Myocyte (in vitro differentiated cells): ENCODE results near the gene NOL11. TPM values are rescaled to one million over a fixed set of nuclear protein-coding genes. Genes with fewer than 3 reads are reported as not detected.
"Not testable (repeated sequence)": the region's sequence is repeated elsewhere in the genome, so short reads cannot be mapped to it uniquely, and the experiment has no call there.

Experiments used
- DNase-seq: peaks from one replicate; pipeline ENCODE4 v3.0.0-alpha.2; 2012; ENCODE audit warnings: low read depth
- polyA plus RNA-seq: library from polyadenylated mRNA; unstranded; fragments of >200 nt; gene quantifications from one replicate; pipeline ENCODE4 v1.2.1, GENCODE V29; 2012; ENCODE audit warnings: missing spikeins
- total RNA-seq: library from RNA; depleted of rRNA; stranded (reverse); fragments of >200 nt; gene quantifications from 2 replicates; pipeline ENCODE4 v1.2.3, GENCODE V29; 2014

Gene NOL11
- total RNA-seq, result 51.8 and 54.4 TPM in 2 replicates
- 16.4 TPM for polyA plus RNA-seq

- peak; percentile 99 for DNase-seq
Observed at GRCh38 chr17:67717624-67718324, at the start of gene NOL11. TSS of gene NOL11 (plus strand) at chr17:67717936. CDS start at chr17:67717948, 12 bp downstream.

- no peak for DNase-seq
Observed at GRCh38 chr17:67671493-67671892, 46.2 kb upstream of the NOL11 start.

- DNase-seq, result no peak
Observed at GRCh38 chr17:67672592-67673335, 45.0 kb upstream of the NOL11 start.

- no peak for DNase-seq
Observed at GRCh38 chr17:67675481-67675880, 42.3 kb upstream of the NOL11 start.

- peak; percentile 18 for DNase-seq
Observed at GRCh38 chr17:67676305-67676704, 41.4 kb upstream of the NOL11 start.

- DNase-seq, result no peak
Observed at GRCh38 chr17:67678414-67678813, 39.3 kb upstream of the NOL11 start.

GRCh38 chr17:67679225-67679624 is 38.5 kb upstream of the NOL11 start:
- DNase-seq, result no peak

GRCh38 chr17:67679721-67680120 is 38.0 kb upstream of the NOL11 start:
- no peak for DNase-seq

GRCh38 chr17:67680445-67681224 is 37.1 kb upstream of the NOL11 start:
- no peak for DNase-seq

GRCh38 chr17:67682196-67682595 is 35.5 kb upstream of the NOL11 start:
- DNase-seq, result no peak

GRCh38 chr17:67685351-67685750 is 32.4 kb upstream of the NOL11 start:
- peak; percentile 55 for DNase-seq

- no peak for DNase-seq
Observed at GRCh38 chr17:67686241-67686640, 31.5 kb upstream of the NOL11 start.

GRCh38 chr17:67687511-67687910 is 30.2 kb upstream of the NOL11 start:
- DNase-seq, result no peak

- DNase-seq, result peak; percentile 75
Observed at GRCh38 chr17:67689534-67690177, 28.1 kb upstream of the NOL11 start.

- no peak for DNase-seq
Observed at GRCh38 chr17:67693811-67694210, 23.9 kb upstream of the NOL11 start.

- no peak for DNase-seq
Observed at GRCh38 chr17:67696347-67696746, 21.4 kb upstream of the NOL11 start.

GRCh38 chr17:67696853-67697498 is 20.8 kb upstream of the NOL11 start:
- no peak for DNase-seq

GRCh38 chr17:67700037-67700724 is 17.6 kb upstream of the NOL11 start:
- no peak for DNase-seq

GRCh38 chr17:67700725-67701119 is 17.0 kb upstream of the NOL11 start:
- DNase-seq, result no peak

- not testable (repeated sequence) for DNase-seq
Observed at GRCh38 chr17:67702861-67703260, 14.9 kb upstream of the NOL11 start.
